Activated CD4-positive, alpha-beta T cell treated with anti-CD3 and anti-CD28 coated beads for 24 hours (primary cell): Measurements from ENCODE around the gene UGT3A2.

Experiments
- DNase-seq, 2 donors: peaks; one replicate each; pipeline ENCODE4 v3.0.0-alpha.2; 2020; ENCODE audit warnings: low read depth in 2 of 2

The UGT3A2 gene

GRCh38 chr5:36006163-36006562, 60.5 kb downstream of the UGT3A2 start:
- DNase-seq: no peak

GRCh38 chr5:36001032-36001431, 65.7 kb downstream of the UGT3A2 start:
- DNase-seq: no peak

GRCh38 chr5:35999547-35999946, 67.1 kb downstream of the UGT3A2 start:
- DNase-seq: no peak

- DNase-seq: no peak
These were observed 70.6 kb downstream of the UGT3A2 start for GRCh38 chr5:35996076-35996475.

- no peak for DNase-seq
These were observed 75.6 kb downstream of the UGT3A2 start, which contains the start of gene UGT3A1 for GRCh38 chr5:35990941-35991611. Gene UGT3A1, minus strand, starts transcription at chr5:35991390. Its CDS starts 150 bp downstream, at chr5:35991240.

- no peak for DNase-seq
These were observed 76.2 kb downstream of the UGT3A2 start for GRCh38 chr5:35990520-35990919.

GRCh38 chr5:35988529-35988928, 78.2 kb downstream of the UGT3A2 start:
- no peak for DNase-seq

GRCh38 chr5:35987776-35988175, 78.9 kb downstream of the UGT3A2 start:
- no peak for DNase-seq
